Ishikawa (cell line): ENCODE results near the gene GADD45B.

Source experiments
- NFIC ChIP-seq: IDR thresholded peaks from 2 replicates; pipeline ENCODE4 v1.6.1; 2012
- TEAD4 ChIP-seq: IDR thresholded peaks from 2 replicates; pipeline ENCODE4 v1.6.1; 2012

DNA sequence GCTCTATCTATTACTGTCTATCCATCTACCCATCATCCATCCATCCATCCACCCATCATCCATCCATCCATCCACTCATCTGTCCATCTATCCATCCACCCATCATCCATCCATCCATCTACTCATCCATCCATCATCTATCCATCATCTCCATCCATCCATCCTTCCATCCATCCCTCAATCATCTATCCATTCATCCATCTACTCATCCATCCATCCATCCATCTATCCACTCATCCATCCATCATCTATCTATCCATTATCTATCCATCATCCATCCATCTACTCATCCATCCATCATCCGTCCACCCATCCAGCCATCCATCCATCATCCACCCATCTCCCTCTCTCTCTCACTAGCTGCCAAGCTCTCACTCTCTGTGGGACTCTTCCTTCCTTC lies 35.4 kb upstream of the GADD45B start:
- no peak for TF ChIP-seq TEAD4
- no peak for TF ChIP-seq NFIC
